Stimulated activated CD8-positive, alpha-beta memory T cell treated with anti-CD3 and anti-CD28 coated beads, Interleukin-12 subunit alpha, Interleukin-12 subunit beta, amount 100 ng/mL, for 4 hours (primary cell): ENCODE measurements around the gene NDUFS8.

ENCODE experiments used
- DNase-seq: peaks from one replicate; pipeline ENCODE4 v3.0.0-alpha.2; 2020; ENCODE audit warnings: low read depth

NDUFS8 gene

DNA sequence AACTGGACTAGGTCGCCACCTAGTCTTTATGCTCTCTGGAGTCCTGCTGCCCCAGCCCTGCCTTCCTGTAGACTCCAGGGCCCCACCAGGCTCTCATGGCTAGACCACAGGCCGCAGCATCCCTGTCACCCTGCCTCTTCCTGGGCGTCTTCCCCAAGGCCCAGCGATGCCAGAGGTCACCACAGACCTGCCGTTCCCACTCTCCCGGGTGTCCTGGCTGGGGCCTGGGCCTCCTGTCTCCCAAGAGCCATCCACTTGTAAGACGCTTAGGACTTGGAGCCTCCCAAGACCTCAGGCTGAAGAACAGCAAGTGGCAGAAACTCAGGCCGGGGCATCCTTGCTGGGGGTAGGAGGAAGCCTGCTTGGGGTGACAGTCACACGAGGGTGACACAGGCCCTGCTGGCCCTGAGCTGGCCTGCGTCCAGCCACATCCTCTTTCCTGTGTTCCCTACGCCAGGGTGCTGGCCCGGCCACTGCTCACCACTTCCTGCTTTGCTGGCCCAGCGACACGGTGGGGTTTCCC is 6.3 kb downstream of the NDUFS8 start:
- no peak for DNase-seq

GRCh38 chr11:68037411-68038225 is 7.1 kb downstream of the NDUFS8 start:
- DNase-seq: no peak

DNA sequence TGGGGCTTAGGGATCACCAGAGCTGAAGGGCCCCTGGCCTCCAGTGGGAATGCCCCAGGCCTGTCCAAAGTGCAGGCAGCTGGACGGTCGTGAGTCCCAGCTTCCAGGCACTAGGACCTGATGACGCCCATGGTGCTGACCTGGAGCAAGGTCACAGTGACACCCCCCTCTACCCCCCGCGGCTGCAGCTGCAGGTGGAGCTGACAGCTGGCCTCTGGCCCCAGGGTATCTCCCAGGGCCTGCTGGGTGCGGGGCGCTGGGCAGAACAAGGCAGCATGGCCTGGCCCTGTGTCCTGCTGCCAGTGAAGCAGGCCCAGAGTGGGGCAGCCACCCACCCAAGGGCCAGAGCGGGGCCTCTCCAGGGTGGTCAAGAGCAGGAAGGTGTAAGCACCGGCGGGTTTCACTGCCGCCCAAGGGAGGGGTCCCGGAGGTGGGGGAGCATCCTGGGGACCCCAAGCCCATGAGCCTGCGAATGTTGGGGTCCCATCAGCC is 7.8 kb downstream of the NDUFS8 start:
- no peak for DNase-seq

GRCh38 chr11:68038718-68039525 is 8.4 kb downstream of the NDUFS8 start, which contains the start of gene TCIRG1:
TSS of gene TCIRG1 (plus strand) at chr11:68039025. CDS start at chr11:68041272, 2,247 bp downstream.
- peak; percentile 32 for DNase-seq

GRCh38 chr11:68039526-68040086 is 9.1 kb downstream of the NDUFS8 start:
- DNase-seq: no peak

DNA sequence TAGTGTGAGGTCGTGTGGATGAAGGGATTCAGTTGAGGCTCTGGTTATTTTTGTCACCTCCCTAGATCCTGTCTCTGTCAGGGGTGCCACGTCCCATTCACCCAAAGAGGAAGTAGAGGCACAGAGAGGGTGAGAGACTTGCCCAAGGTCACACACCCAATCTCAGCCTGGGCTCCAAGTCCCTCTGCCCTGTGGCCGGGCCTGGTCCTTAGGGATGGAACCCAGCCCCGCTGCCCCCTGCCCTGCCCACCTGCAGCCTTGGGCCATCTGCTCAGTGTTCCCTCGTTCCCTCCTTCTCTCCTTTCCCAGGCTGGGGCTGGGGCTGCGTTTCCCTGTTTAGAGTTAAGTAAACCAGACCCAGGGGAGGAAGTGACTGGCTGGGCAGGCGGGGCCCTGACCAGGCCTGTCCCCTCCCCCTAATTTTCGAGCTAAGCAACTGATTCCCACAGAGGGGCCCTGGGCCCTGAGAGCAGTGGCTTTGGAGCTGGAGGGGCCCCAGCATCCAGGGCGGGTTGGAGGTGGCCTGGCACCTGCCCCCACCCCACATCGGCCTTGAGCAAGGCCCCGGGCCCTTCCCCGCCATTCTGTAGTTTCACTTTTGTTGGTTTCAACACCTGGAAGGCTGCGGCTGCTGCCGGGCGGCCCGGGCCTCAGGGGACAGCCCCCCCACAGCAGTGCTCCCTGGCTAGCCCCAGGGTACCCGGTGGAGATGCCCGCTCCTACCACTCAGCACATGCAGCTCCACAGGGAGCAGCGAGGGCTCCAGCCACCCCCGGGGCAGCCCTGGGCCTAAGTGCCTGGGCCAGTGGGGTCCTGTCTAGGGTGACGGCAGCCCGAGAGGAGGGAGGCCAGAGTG is 9.8 kb downstream of the NDUFS8 start:
- DNase-seq: no peak

- no peak for DNase-seq
Observed at GRCh38 chr11:68040957-68041591, 10.6 kb downstream of the NDUFS8 start.

DNA sequence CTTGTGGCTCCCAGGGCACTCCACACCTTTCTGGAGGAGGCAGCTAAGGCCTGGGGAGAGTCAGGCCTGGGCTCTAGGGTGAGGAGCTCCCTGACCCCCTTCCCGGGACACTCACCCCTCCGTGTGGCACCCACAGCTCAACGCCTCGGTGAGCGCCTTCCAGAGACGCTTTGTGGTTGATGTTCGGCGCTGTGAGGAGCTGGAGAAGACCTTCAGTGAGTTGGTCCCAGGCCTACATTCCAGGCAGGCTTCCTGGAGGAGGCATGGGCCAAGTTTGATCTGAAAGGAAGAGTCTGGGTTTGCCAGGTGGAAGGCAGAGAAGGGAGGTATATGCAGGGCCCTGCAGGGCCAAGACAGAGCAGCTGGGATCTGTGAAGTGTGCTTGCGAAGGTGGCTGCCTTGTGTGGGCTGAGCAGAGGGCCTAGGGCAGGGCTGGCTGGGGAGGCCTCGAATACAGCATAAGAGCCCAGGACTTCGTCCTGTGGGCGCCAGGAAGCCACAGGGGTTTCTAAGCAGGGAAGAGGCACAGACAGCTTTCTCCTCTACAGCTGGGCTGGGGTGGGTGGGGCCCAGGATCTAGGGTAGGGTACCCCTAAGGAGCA is 11.2 kb downstream of the NDUFS8 start:
- DNase-seq: no peak

DNA sequence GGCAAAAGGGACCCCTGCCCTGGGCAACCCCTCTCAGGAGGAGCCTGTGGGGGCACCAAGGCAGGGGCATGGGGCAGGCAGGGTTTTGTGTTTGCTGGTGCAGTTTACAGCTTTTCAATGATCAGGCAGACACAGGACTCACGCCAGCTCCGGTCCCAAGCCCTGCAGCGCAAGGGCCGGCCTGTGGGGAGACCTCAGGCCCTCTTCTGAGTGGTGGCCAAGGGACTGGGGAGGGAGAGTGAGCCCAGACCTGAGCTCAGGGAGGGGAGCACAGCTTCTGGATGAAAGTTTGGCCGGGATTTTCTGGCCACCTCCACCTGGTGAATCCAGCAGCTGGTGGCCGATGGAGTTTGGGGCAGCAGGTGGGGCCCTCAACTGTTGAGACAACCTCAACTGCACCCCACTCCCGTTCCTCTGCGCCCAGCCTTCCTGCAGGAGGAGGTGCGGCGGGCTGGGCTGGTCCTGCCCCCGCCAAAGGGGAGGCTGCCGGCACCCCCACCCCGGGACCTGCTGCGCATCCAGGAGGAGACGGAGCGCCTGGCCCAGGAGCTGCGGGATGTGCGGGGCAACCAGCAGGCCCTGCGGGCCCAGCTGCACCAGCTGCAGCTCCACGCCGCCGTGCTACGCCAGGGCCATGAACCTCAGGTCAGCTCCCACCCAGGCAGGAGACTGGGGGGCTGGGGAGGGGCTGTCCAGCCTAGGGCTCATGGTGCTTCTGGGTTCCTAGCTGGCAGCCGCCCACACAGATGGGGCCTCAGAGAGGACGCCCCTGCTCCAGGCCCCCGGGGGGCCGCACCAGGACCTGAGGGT is 11.9 kb downstream of the NDUFS8 start:
- DNase-seq: no peak

- DNase-seq: no peak
Observed at GRCh38 chr11:68043029-68043348, 12.5 kb downstream of the NDUFS8 start.

DNA sequence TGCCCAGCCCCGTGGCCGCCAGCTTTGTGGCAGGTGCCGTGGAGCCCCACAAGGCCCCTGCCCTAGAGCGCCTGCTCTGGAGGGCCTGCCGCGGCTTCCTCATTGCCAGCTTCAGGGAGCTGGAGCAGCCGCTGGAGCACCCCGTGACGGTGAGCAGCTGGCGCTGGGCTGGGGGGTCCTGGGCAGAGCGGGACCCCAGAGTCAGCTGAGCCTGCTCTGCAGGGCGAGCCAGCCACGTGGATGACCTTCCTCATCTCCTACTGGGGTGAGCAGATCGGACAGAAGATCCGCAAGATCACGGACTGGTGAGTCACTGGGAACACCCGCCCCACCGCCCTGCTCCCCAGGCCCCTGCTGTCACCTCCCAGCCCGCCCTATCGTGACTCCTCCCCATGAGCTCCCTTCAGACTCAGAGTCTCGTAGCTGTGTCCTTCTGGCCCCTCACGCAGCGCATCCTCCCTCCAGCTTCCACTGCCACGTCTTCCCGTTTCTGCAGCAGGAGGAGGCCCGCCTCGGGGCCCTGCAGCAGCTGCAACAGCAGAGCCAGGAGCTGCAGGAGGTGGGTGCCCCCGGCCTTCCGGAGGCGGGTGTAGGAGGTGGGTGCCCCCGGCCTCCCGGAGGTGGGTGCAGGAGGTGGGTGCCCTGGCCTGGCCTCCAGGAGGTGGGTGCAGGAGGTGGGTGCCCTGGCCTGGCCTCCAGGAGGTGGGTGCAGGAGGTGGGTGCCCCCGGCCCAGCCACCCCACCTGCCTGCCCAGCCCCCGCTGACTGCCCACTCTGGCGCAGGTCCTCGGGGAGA is 13.1 kb downstream of the NDUFS8 start:
- DNase-seq: no peak

GRCh38 chr11:68044145-68044813 is 13.8 kb downstream of the NDUFS8 start:
- no peak for DNase-seq

GRCh38 chr11:68044898-68045351 is 14.4 kb downstream of the NDUFS8 start:
- no peak for DNase-seq

- DNase-seq: no peak
Observed at GRCh38 chr11:68047437-68048290, 17.2 kb downstream of the NDUFS8 start.

- no peak for DNase-seq
Observed at GRCh38 chr11:68048681-68049508, 18.4 kb downstream of the NDUFS8 start.
